K562 (cell line): ENCODE results near the gene ALDH3A2. TPM values are rescaled to one million over a fixed set of nuclear protein-coding genes. Genes with fewer than 3 reads are reported as not detected.
A peak's percentile ranks its signal among the peaks of the same experiment; 100 is the strongest.

Experiments used
- ARID3B ChIP-seq: fragments of 250-450 bp; sonication (Bioruptor Pico); IDR thresholded peaks from 2 replicates; pipeline ENCODE4 v1.4.0; 2020; ENCODE audit warnings: borderline replicate concordance
- CLOCK ChIP-seq: fragments of 250-450 bp; sonication (Bioruptor Pico); IDR thresholded peaks from 2 replicates; pipeline ENCODE4 v1.4.0; 2020; ENCODE audit warnings: mild to moderate bottlenecking, moderate library complexity, borderline replicate concordance
- CREB3 ChIP-seq: fragments of 450-650 bp; conservative IDR thresholded peaks from 2 replicates; pipeline ENCODE4 v1.6.1; 2016; ENCODE audit warnings: missing genetic modification characterization, low read depth, mild to moderate bottlenecking, missing compliant biosample characterization, moderate library complexity
- CREM ChIP-seq: IDR thresholded peaks from 2 replicates; pipeline ENCODE4 v1.6.1; 2014; ENCODE audit warnings: antibody characterized with exemption, low read depth
- EGR1 ChIP-seq: fragments of 450-650 bp; conservative IDR thresholded peaks from 2 replicates; pipeline ENCODE4 v1.6.1; 2017; ENCODE audit warnings: mild to moderate bottlenecking
- HEY1 ChIP-seq: fragments of 250-450 bp; sonication (Bioruptor Pico); IDR thresholded peaks from 2 replicates; pipeline ENCODE4 v1.5.0; 2020; ENCODE audit warnings: mild to moderate bottlenecking, moderate library complexity, borderline replicate concordance
- HSF4 ChIP-seq: fragments of 250-450 bp; sonication (Bioruptor Pico); IDR thresholded peaks from 2 replicates; pipeline ENCODE4 v2.1.2; 2022; ENCODE audit warnings: mild to moderate bottlenecking, moderate library complexity, borderline replicate concordance
- KDM5B ChIP-seq: fragments of 200-600 bp; sonication (generic); IDR thresholded peaks from 2 replicates; pipeline ENCODE4 v1.6.1; 2012; ENCODE audit warnings: low read depth, mild to moderate bottlenecking, moderate library complexity, low read length, control low read depth, inconsistent platforms; ENCODE audit not compliant: insufficient replicate concordance
- KHSRP ChIP-seq: fragments of 450-650 bp; IDR thresholded peaks from 2 replicates; pipeline ENCODE4 v1.6.1; 2017
- MEF2A ChIP-seq: IDR thresholded peaks from 2 replicates; pipeline ENCODE4 v1.6.1; 2011; ENCODE audit warnings: low read depth, mild to moderate bottlenecking, low read length, moderate library complexity; ENCODE audit not compliant: control insufficient read depth
- POLR3A ChIP-seq: IDR thresholded peaks from 2 replicates; pipeline ENCODE4 v1.6.1; 2011; ENCODE audit warnings: borderline replicate concordance, mild to moderate bottlenecking, moderate library complexity; ENCODE audit not compliant: insufficient read length, insufficient read depth; ENCODE audit errors: extremely low read depth
- RNF2 ChIP-seq: sonication (generic); IDR thresholded peaks from 2 replicates; pipeline ENCODE4 v1.6.1; 2016
- TAF9B ChIP-seq: fragments of 450-650 bp; IDR thresholded peaks from 2 replicates; pipeline ENCODE4 v1.6.1; 2018; ENCODE audit warnings: mild to moderate bottlenecking; ENCODE audit not compliant: partially characterized antibody
- TFE3 ChIP-seq: fragments of 450-650 bp; formaldehyde crosslinking; IDR thresholded peaks from 2 replicates; pipeline ENCODE4 v1.4.0; 2020; ENCODE audit warnings: mild to moderate bottlenecking, mixed read lengths
- THRAP3 ChIP-seq: fragments of 450-650 bp; IDR thresholded peaks from 2 replicates; pipeline ENCODE4 v1.6.1; 2016; ENCODE audit warnings: mild to moderate bottlenecking, inconsistent platforms, borderline replicate concordance
- VEZF1 ChIP-seq: fragments of 200-800 bp; sonication (Bioruptor generic); IDR thresholded peaks from 2 replicates; pipeline ENCODE4 v1.6.1; 2017; ENCODE audit warnings: missing genetic modification characterization, missing compliant biosample characterization
- ZNF121 ChIP-seq: sonication (generic); formaldehyde crosslinking; conservative IDR thresholded peaks from 2 replicates; pipeline ENCODE4 v1.8.0; 2022; ENCODE audit warnings: missing genetic modification reagents
- ZNF133 ChIP-seq: fragments of 250-450 bp; sonication (Bioruptor Pico); IDR thresholded peaks from 2 replicates; pipeline ENCODE4 v1.4.0; 2020; ENCODE audit warnings: mild to moderate bottlenecking
- ZNF41 ChIP-seq: fragments of 250-450 bp; sonication (Bioruptor Pico); conservative IDR thresholded peaks from 2 replicates; pipeline ENCODE4 v1.4.0; 2020; ENCODE audit warnings: mild to moderate bottlenecking
- ZNF785 ChIP-seq: fragments of 250-450 bp; sonication (Bioruptor Pico); IDR thresholded peaks from 2 replicates; pipeline ENCODE4 v1.4.0; 2020; ENCODE audit warnings: mild to moderate bottlenecking
- polyA plus RNA-seq, 8 experiments: library from polyadenylated mRNA; depleted of rRNA in 4 of 8; stranded (reverse) in 5 of 8; unstranded in 3 of 8; fragments of >200 nt; fragmentation: Nextera tagmentation in 2 of 8; fragmentation: Illumina TruSeq in 1 of 8; extraction: Ambion mirVana in 2 of 8; extraction: Trizol in 1 of 8; gene quantifications; 2 replicates each; pipeline versions ENCODE4 v1.2.1 to v1.2.3, GENCODE V29; 2011 to 2014; ENCODE audit warnings: inconsistent platforms in 1 of 8, missing spikeins in 1 of 8
- total RNA-seq, 7 experiments: library from RNA; depleted of rRNA in 6 of 7; stranded (reverse); fragments of >200 nt in 6 of 7; fragmentation: Illumina TruSeq in 2 of 7; extraction: Trizol in 2 of 7; gene quantifications; 2 replicates each; pipeline versions ENCODE4 v1.2.1 to v1.2.3, GENCODE V29; 2011 to 2021; ENCODE audit warnings: low replicate concordance in 1 of 7

ALDH3A2 gene
- total and polyA plus RNA-seq, 9 of the 15 experiments (the other 6 are each of a cell fraction or from before 2014, with no cell fraction given) = 0.01 to 0.78 (median 0.12) TPM; not detected in 5

- TF ChIP-seq VEZF1 (CRISPR knock-in tag) (peak; percentile 42), HSF4 (CRISPR knock-in tag) (no peak), ZNF785 (CRISPR knock-in tag) (no peak), ARID3B (no peak), TAF9B (no peak), CLOCK (CRISPR knock-in tag) (no peak), CREM (no peak), ZNF41 (CRISPR knock-in tag) (no peak), EGR1 (peak; percentile 84), ZNF121 (no peak), MEF2A (no peak), POLR3A (no peak), KHSRP (no peak), HEY1 (CRISPR knock-in tag) (no peak), KDM5B (no peak), RNF2 (no peak), THRAP3 (no peak), TFE3 (CRISPR knock-in tag) (peak; percentile 29; the same call in 1 of the 2 replicates), ZNF133 (no peak), CREB3 (tag) (no peak)
These were observed at the start of gene ALDH3A2 (continued) for GRCh38 chr17:19648475-19649273.
